GM23338 (cell line): ENCODE measurements around the gene DOP1B. TPM values are rescaled to one million over a fixed set of nuclear protein-coding genes. Genes with fewer than 3 reads are reported as not detected.

ENCODE experiments used
- ATAC-seq: fragments of 200-7000 bp; cut with Tn5 transposase; 3 replicates; pipeline ENCODE4 v1.9.1; 2020
- DNase-seq: peaks from one replicate; pipeline ENCODE4 v3.0.0-alpha.2; 2015; ENCODE audit warnings: low spot score
- H2AFZ ChIP-seq: fragments of 200-600 bp; sonication (generic); 2 replicates; pipeline ENCODE4 v1.8.0; 2016; ENCODE audit warnings: antibody characterized with exemption, mild to moderate bottlenecking, moderate library complexity
- H3F3A ChIP-seq: fragments of 200-600 bp; sonication (generic); replicated peaks from 2 replicates; pipeline ENCODE4 v1.8.0; 2017; ENCODE audit warnings: antibody characterized with exemption, mixed run types, low read depth
- H3K27ac ChIP-seq: fragments of 200-600 bp; sonication (generic); 2 replicates; pipeline ENCODE4 v1.6.1; 2016; ENCODE audit warnings: low read depth
- H3K27me3 ChIP-seq: fragments of 200-600 bp; sonication (generic); 2 replicates; pipeline ENCODE4 v1.8.0; 2016; ENCODE audit warnings: mild to moderate bottlenecking, mixed run types, moderate library complexity; ENCODE audit not compliant: insufficient read depth
- H3K36me3 ChIP-seq: fragments of 200-600 bp; sonication (generic); 2 replicates; pipeline ENCODE4 v1.8.0; 2016; ENCODE audit warnings: mild to moderate bottlenecking; ENCODE audit not compliant: insufficient read depth
- H3K4me1 ChIP-seq: fragments of 200-600 bp; sonication (generic); 2 replicates; pipeline ENCODE4 v1.8.0; 2016; ENCODE audit warnings: mild to moderate bottlenecking, moderate library complexity; ENCODE audit not compliant: insufficient read depth
- H3K4me2 ChIP-seq: fragments of 200-600 bp; sonication (generic); 2 replicates; pipeline ENCODE4 v1.7.1; 2017; ENCODE audit warnings: mixed run types
- H3K4me3 ChIP-seq: fragments of 200-600 bp; sonication (generic); 2 replicates; pipeline ENCODE4 v1.6.1; 2016; ENCODE audit warnings: mixed run types
- H3K79me2 ChIP-seq: fragments of 200-600 bp; sonication (generic); replicated peaks from 2 replicates; pipeline ENCODE4 v1.8.0; 2017; ENCODE audit warnings: mild to moderate bottlenecking; ENCODE audit not compliant: insufficient read depth
- H3K9me2 ChIP-seq: fragments of 200-600 bp; sonication (generic); 2 replicates; pipeline ENCODE4 v1.8.0; 2017; ENCODE audit not compliant: insufficient read depth
- H4K20me1 ChIP-seq: fragments of 200-600 bp; sonication (generic); replicated peaks from 2 replicates; pipeline ENCODE4 v1.8.0; 2017; ENCODE audit warnings: mild to moderate bottlenecking; ENCODE audit not compliant: insufficient read depth
- H3K27ac Mint-ChIP-seq: 2 replicates; pipeline ENCODE4 v1.8.0; 2020; ENCODE audit warnings: inconsistent platforms, mild to moderate bottlenecking, moderate library complexity, mixed read lengths
- H3K27me3 Mint-ChIP-seq: 3 replicates; pipeline ENCODE4 v1.8.0; 2022; ENCODE audit warnings: low read depth, mild to moderate bottlenecking, moderate library complexity, mixed read lengths, inconsistent platforms; ENCODE audit not compliant: insufficient read depth, poor library complexity
- H3K36me3 Mint-ChIP-seq: 3 replicates; pipeline ENCODE4 v1.8.0; 2021; ENCODE audit warnings: low read depth, mild to moderate bottlenecking, inconsistent platforms, moderate library complexity, mixed read lengths
- H3K4me1 Mint-ChIP-seq: 3 replicates; pipeline ENCODE4 v1.8.0; 2020; ENCODE audit warnings: mild to moderate bottlenecking, inconsistent platforms, mixed read lengths
- H3K4me3 Mint-ChIP-seq: 3 replicates; pipeline ENCODE4 v1.8.0; 2021; ENCODE audit warnings: moderate library complexity, mild to moderate bottlenecking, inconsistent platforms, mixed read lengths
- H3K9me3 Mint-ChIP-seq: 3 replicates; pipeline ENCODE4 v1.8.0; 2020; ENCODE audit warnings: moderate library complexity, mild to moderate bottlenecking, inconsistent platforms, mixed read lengths
- EZH2 ChIP-seq: fragments of 200-600 bp; sonication (generic); IDR thresholded peaks from one replicate; pipeline ENCODE4 v1.8.0; 2017; ENCODE audit warnings: antibody characterized with exemption, mild to moderate bottlenecking, low read depth; ENCODE audit not compliant: unreplicated experiment
- NANOG ChIP-seq: IDR thresholded peaks from 2 replicates; pipeline ENCODE4 v1.6.1; 2016; ENCODE audit warnings: antibody characterized with exemption, borderline replicate concordance
- POLR2AphosphoS5 ChIP-seq: IDR thresholded peaks from 2 replicates; pipeline ENCODE4 v1.6.1; 2016; ENCODE audit warnings: antibody characterized with exemption, low read depth
- polyA plus RNA-seq: library from polyadenylated mRNA; unstranded; fragments of >200 nt; fragmentation: Nextera tagmentation; extraction: Ambion mirVana; gene quantifications from 2 replicates; pipeline ENCODE4 v1.2.1, GENCODE V29; 2016
- total RNA-seq: library from RNA; depleted of rRNA; stranded (reverse); fragments of >200 nt; shearing (Covaris generic); gene quantifications from 2 replicates; pipeline ENCODE4 v1.2.3, GENCODE V29; 2014
- TF ChIP-seq, protein P1 (sequence below): fragments of 250-450 bp; sonication (Bioruptor Pico); IDR thresholded peaks from 2 replicates; pipeline ENCODE4 v1.5.0; 2020; ENCODE audit warnings: mild to moderate bottlenecking, moderate library complexity
- TF ChIP-seq, protein P2 (sequence below): IDR thresholded peaks from 2 replicates; pipeline ENCODE4 v1.6.1; 2016; ENCODE audit warnings: antibody characterized with exemption

The DOP1B gene
- total and polyA plus RNA-seq, 2 experiments from 2014 or later: 4.9 to 18.0 TPM

DNA sequence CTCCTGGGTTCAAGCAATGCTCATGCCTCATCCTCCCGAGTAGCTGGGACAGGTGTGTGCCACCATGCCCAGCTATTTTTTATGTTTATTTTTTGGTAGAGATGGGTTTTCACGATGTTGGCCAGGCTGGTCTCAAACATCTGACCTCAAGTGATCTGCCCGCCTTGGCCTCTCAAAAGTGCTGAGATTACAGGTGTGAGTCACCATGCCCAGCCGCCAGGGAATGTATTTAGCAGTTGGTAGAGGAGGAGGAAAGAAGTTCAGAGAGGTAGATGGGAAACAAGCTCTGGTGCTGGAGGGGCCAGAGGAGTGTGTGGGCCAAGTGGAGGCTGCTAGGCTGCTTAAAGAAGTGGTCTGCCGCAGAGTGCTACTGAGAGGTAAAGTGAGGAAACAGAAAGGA is 6.0 kb downstream of the DOP1B start (continued):
- TF ChIP-seq, protein P1, sequence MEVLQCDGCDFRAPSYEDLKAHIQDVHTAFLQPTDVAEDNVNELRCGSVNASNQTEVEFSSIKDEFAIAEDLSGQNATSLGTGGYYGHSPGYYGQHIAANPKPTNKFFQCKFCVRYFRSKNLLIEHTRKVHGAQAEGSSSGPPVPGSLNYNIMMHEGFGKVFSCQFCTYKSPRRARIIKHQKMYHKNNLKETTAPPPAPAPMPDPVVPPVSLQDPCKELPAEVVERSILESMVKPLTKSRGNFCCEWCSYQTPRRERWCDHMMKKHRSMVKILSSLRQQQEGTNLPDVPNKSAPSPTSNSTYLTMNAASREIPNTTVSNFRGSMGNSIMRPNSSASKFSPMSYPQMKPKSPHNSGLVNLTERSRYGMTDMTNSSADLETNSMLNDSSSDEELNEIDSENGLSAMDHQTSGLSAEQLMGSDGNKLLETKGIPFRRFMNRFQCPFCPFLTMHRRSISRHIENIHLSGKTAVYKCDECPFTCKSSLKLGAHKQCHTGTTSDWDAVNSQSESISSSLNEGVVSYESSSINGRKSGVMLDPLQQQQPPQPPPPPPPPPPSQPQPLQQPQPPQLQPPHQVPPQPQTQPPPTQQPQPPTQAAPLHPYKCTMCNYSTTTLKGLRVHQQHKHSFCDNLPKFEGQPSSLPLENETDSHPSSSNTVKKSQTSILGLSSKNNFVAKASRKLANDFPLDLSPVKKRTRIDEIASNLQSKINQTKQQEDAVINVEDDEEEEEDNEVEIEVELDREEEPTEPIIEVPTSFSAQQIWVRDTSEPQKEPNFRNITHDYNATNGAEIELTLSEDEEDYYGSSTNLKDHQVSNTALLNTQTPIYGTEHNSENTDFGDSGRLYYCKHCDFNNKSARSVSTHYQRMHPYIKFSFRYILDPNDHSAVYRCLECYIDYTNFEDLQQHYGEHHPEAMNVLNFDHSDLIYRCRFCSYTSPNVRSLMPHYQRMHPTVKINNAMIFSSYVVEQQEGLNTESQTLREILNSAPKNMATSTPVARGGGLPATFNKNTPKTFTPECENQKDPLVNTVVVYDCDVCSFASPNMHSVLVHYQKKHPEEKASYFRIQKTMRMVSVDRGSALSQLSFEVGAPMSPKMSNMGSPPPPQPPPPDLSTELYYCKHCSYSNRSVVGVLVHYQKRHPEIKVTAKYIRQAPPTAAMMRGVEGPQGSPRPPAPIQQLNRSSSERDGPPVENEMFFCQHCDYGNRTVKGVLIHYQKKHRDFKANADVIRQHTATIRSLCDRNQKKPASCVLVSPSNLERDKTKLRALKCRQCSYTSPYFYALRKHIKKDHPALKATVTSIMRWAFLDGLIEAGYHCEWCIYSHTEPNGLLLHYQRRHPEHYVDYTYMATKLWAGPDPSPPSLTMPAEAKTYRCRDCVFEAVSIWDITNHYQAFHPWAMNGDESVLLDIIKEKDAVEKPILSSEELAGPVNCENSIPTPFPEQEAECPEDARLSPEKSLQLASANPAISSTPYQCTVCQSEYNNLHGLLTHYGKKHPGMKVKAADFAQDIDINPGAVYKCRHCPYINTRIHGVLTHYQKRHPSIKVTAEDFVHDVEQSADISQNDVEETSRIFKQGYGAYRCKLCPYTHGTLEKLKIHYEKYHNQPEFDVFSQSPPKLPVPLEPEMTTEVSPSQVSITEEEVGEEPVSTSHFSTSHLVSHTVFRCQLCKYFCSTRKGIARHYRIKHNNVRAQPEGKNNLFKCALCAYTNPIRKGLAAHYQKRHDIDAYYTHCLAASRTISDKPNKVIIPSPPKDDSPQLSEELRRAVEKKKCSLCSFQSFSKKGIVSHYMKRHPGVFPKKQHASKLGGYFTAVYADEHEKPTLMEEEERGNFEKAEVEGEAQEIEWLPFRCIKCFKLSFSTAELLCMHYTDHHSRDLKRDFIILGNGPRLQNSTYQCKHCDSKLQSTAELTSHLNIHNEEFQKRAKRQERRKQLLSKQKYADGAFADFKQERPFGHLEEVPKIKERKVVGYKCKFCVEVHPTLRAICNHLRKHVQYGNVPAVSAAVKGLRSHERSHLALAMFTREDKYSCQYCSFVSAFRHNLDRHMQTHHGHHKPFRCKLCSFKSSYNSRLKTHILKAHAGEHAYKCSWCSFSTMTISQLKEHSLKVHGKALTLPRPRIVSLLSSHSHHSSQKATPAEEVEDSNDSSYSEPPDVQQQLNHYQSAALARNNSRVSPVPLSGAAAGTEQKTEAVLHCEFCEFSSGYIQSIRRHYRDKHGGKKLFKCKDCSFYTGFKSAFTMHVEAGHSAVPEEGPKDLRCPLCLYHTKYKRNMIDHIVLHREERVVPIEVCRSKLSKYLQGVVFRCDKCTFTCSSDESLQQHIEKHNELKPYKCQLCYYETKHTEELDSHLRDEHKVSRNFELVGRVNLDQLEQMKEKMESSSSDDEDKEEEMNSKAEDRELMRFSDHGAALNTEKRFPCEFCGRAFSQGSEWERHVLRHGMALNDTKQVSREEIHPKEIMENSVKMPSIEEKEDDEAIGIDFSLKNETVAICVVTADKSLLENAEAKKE (CRISPR knock-in tag): no peak
- TF ChIP-seq, protein P2, sequence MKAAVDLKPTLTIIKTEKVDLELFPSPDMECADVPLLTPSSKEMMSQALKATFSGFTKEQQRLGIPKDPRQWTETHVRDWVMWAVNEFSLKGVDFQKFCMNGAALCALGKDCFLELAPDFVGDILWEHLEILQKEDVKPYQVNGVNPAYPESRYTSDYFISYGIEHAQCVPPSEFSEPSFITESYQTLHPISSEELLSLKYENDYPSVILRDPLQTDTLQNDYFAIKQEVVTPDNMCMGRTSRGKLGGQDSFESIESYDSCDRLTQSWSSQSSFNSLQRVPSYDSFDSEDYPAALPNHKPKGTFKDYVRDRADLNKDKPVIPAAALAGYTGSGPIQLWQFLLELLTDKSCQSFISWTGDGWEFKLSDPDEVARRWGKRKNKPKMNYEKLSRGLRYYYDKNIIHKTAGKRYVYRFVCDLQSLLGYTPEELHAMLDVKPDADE: no peak

DNA sequence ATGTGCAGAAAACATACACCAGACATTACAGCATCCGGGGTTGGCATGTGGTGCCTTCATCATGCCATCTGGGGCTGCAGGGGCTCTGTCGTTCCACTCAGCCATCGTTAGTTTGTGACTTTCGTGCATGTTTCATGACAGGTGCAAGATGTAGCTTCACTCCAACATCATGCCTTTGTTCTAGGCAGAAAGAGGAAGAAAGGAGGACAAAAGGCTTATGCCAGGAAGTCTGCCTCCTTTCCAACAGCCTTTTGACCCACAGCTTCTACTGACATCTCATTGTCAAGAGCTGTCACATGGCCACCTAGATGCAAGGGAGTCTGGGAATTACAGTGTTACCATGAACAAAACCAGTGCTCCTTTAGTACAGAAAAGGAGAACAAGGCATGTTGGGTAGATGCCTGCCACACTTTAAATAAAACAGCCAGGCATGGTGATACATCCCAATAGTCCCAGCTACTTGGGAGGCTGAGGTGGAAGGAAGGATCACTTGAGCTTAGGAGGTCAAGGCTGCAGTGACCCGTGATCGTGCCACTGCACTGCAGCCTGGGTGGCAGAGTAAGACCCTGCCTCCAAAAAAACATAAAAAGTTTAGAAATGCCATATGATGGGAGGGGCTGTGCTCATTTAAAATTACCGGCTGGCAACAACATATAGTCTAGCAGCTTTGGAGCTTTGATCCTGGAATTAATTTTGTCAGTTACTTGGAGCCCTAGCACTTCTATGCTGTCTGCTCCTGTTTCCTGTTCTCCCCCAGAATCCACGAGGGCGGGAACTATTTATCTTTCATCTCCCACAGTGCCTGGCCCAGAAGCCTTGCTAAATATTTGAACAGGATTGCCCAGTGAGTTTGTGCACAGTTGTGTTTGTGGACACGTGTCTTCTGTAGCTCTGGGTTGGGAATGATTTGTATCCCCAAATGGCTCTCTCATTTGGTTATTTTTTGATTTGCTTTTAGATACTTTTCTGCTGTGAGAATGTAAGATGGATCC is 7.4 kb downstream of the DOP1B start:
- 0 out of 2 replicates have a peak overlapping the region, but pooled peaks have one; percentile 26 for H3K27ac ChIP-seq
- H3K79me2 ChIP-seq: no peaks in the 10 kb centered on the region
- H3K27me3 Mint-ChIP-seq: peaks cover 2% of the 10 kb centered on the region
- no peak for ATAC-seq
- H3K4me1 Mint-ChIP-seq: peaks cover 3% of the 10 kb centered on the region; the same call in 1 of the 3 replicates
- H3K27me3 ChIP-seq: no peaks in the 10 kb centered on the region
- H3K4me2 ChIP-seq: no peak overlapping the region
- peaks cover 2% of the 10 kb centered on the region; the same call in 1 of the 3 replicates for H3K36me3 Mint-ChIP-seq
- H3K9me3 Mint-ChIP-seq: no peaks in the 10 kb centered on the region
- DNase-seq: no peak
- H3K36me3 ChIP-seq: no peaks in the 10 kb centered on the region
- H2AFZ ChIP-seq: no peak overlapping the region
- H3K4me1 ChIP-seq: no peaks in the 10 kb centered on the region
- H4K20me1 ChIP-seq: peaks cover 3% of the 10 kb centered on the region; the same call in 1 of the 2 replicates
- H3K4me3 ChIP-seq: no peak overlapping the region
- H3K27ac Mint-ChIP-seq: no peak overlapping the region
- H3K4me3 Mint-ChIP-seq: no peak overlapping the region
- H3K9me2 ChIP-seq: no peaks in the 10 kb centered on the region
- no peaks in the 10 kb centered on the region; the same call in 1 of the 2 replicates for H3F3A ChIP-seq
- TF ChIP-seq POLR2AphosphoS5 (no peak), NANOG (no peak), EZH2 (no peak)
- TF ChIP-seq, protein P2: no peak
